ENCODE results near the gene PTPRN2.

DNA sequence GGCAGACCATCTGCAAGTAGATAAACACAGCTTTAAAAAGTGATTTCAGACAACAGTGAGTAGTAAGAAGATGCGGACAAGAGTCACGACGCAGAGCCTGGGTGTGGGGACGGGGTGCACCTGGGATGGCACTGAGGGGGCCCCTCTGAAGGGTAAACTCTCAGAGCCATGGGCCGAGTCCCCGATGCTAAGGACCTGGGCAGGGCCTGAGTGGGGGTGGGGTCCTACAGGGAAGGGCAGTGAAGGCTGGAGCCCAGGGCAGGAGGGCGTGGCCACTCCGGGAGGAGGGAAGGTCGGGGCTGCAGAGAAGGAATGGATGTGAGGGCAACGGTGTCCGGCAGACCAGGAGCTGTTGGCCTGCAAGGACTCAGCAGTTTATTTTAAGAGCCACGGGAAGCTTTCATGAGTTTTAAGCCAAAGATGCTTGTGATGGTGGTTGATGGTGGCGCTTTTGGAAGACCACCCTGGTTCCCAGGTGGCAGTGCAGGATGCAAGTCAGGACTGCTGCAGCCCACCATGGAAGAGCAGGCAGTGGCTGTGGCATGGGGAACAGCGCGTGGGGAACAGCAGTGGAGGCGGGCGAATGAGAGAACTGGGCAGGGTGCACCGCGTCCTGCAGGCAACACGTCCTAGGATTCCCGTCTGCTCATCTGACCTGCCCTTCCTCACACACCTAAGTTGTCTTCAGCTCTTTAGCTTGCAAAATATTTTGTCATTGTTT lies 954.0 kb downstream of the PTPRN2 start:
- TF ChIP-seq, protein P1, sequence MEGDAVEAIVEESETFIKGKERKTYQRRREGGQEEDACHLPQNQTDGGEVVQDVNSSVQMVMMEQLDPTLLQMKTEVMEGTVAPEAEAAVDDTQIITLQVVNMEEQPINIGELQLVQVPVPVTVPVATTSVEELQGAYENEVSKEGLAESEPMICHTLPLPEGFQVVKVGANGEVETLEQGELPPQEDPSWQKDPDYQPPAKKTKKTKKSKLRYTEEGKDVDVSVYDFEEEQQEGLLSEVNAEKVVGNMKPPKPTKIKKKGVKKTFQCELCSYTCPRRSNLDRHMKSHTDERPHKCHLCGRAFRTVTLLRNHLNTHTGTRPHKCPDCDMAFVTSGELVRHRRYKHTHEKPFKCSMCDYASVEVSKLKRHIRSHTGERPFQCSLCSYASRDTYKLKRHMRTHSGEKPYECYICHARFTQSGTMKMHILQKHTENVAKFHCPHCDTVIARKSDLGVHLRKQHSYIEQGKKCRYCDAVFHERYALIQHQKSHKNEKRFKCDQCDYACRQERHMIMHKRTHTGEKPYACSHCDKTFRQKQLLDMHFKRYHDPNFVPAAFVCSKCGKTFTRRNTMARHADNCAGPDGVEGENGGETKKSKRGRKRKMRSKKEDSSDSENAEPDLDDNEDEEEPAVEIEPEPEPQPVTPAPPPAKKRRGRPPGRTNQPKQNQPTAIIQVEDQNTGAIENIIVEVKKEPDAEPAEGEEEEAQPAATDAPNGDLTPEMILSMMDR (IDR thresholded peaks at IDR 0.05), result no peak
- no peak for TF ChIP-seq POLR2A (IDR thresholded peaks at IDR 0.05)
- TF ChIP-seq POLR2AphosphoS5 (IDR thresholded peaks at IDR 0.05), result no peak
